ENCODE results near the gene STAC2. TPM values are rescaled to one million over a fixed set of nuclear protein-coding genes. Genes with fewer than 3 reads are reported as not detected.

Gene STAC2
- total RNA-seq, 1 experiment from 2014 or later: 1.2 TPM

- Mint-ChIP-seq H3K4me3 (ENCODE audit: unreplicated experiment) (no peak overlapping the region), H3K9me3 (ENCODE audit: unreplicated experiment) (no peaks in the 10 kb centered on the region), H3K27ac (ENCODE audit: low read depth, unreplicated experiment) (no peak overlapping the region), H3K36me3 (ENCODE audit: insufficient read depth, unreplicated experiment) (peaks cover 43% of the 10 kb centered on the region), H3K27me3 (ENCODE audit: insufficient read depth, unreplicated experiment) (no peaks in the 10 kb centered on the region), H3K4me1 (ENCODE audit: insufficient read depth, unreplicated experiment) (peaks cover 1% of the 10 kb centered on the region)
- POLR2A ChIA-PET: interaction anchor here (1.1 kb wide), 1 partner anchor 16 kb away, joined by 5 read pairs; the partner anchor contains the start of gene RPL19
- BruUV-seq (replicated peaks): no TSS peak
- TF ChIP-seq, protein P1, sequence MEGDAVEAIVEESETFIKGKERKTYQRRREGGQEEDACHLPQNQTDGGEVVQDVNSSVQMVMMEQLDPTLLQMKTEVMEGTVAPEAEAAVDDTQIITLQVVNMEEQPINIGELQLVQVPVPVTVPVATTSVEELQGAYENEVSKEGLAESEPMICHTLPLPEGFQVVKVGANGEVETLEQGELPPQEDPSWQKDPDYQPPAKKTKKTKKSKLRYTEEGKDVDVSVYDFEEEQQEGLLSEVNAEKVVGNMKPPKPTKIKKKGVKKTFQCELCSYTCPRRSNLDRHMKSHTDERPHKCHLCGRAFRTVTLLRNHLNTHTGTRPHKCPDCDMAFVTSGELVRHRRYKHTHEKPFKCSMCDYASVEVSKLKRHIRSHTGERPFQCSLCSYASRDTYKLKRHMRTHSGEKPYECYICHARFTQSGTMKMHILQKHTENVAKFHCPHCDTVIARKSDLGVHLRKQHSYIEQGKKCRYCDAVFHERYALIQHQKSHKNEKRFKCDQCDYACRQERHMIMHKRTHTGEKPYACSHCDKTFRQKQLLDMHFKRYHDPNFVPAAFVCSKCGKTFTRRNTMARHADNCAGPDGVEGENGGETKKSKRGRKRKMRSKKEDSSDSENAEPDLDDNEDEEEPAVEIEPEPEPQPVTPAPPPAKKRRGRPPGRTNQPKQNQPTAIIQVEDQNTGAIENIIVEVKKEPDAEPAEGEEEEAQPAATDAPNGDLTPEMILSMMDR (IDR thresholded peaks at IDR 0.05; ENCODE audit: unreplicated experiment): no peak
- CTCF ChIA-PET: interaction anchor here (0.5 to 0.7 kb wide), 5 partner anchors 19 to 131 kb away, joined by 3 to 5 read pairs (median 3); no protein-coding TSS in a partner anchor
- intact Hi-C loops (cut with micrococcal nuclease): no loop called here
- DNase-seq (ENCODE audit: unreplicated experiment): no peak
These were observed 42.0 kb downstream of the STAC2 start for GRCh38 chr17:39183720-39184119.

DNA sequence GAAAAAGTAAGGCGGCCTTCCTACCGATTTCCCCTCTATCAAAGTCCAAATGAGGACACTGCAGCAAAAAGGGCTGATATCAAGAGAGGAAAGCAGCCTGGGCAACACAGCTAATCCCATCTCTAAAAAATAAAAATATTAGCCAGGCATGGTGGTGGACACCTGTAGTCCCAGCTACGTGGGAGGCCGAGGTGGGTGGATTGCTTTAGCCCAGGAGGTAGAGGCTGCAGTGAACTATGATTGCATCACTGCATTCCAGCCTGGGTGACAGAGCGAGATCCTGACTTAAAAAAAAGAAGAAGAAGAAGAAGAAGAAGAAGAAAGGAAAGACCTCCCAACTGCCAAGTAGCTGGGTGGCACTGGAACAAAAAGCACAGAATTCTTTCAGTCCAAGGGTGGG lies 42.7 kb downstream of the STAC2 start:
- DNase-seq (ENCODE audit: unreplicated experiment): no peak
- Mint-ChIP-seq H3K27ac (ENCODE audit: low read depth, unreplicated experiment) (no peak overlapping the region), H3K4me3 (ENCODE audit: unreplicated experiment) (no peak overlapping the region), H3K4me1 (ENCODE audit: insufficient read depth, unreplicated experiment) (peaks cover 6% of the 10 kb centered on the region), H3K27me3 (ENCODE audit: insufficient read depth, unreplicated experiment) (no peaks in the 10 kb centered on the region), H3K9me3 (ENCODE audit: unreplicated experiment) (no peaks in the 10 kb centered on the region), H3K36me3 (ENCODE audit: insufficient read depth, unreplicated experiment) (peaks cover 43% of the 10 kb centered on the region)
- no TSS peak for BruUV-seq (replicated peaks)
- intact Hi-C loops (cut with micrococcal nuclease): no loop called here
- TF ChIP-seq, protein P1 (IDR thresholded peaks at IDR 0.05; ENCODE audit: unreplicated experiment): no peak
- POLR2A ChIA-PET: interaction anchor here (1.1 kb wide), 1 partner anchor 17 kb away, joined by 5 read pairs; the partner anchor contains the start of gene RPL19
- CTCF ChIA-PET: interaction anchor here (0.6 to 1.1 kb wide), 4 partner anchors 16 to 199 kb away, joined by 3 to 5 read pairs (median 3); no protein-coding TSS in a partner anchor

- H3K9me3 Mint-ChIP-seq (ENCODE audit: unreplicated experiment): no peaks in the 10 kb centered on the region
- intact Hi-C loops (cut with micrococcal nuclease): no loop called here
- peaks cover 43% of the 10 kb centered on the region for H3K36me3 Mint-ChIP-seq (ENCODE audit: insufficient read depth, unreplicated experiment)
- no peaks in the 10 kb centered on the region for H3K27me3 Mint-ChIP-seq (ENCODE audit: insufficient read depth, unreplicated experiment)
- peaks cover 6% of the 10 kb centered on the region for H3K4me1 Mint-ChIP-seq (ENCODE audit: insufficient read depth, unreplicated experiment)
- ChIA-PET CTCF (interaction anchor here (0.8 to 1.4 kb wide), 2 partner anchors 28 to 198 kb away, joined by 3 read pairs; no protein-coding TSS in a partner anchor), POLR2A (no interaction called here)
- no peak overlapping the region for H3K4me3 Mint-ChIP-seq (ENCODE audit: unreplicated experiment)
- no peak overlapping the region for H3K27ac Mint-ChIP-seq (ENCODE audit: low read depth, unreplicated experiment)
- DNase-seq (ENCODE audit: unreplicated experiment): no peak
- TF ChIP-seq, protein P1 (IDR thresholded peaks at IDR 0.05; ENCODE audit: unreplicated experiment): no peak
- BruUV-seq (replicated peaks): no TSS peak
These were observed 44.4 kb downstream of the STAC2 start for GRCh38 chr17:39181303-39181702.

- DNase-seq (ENCODE audit: unreplicated experiment): peak; percentile 61
- CTCF ChIA-PET: interaction anchor here (0.8 to 6.6 kb wide), 4 partner anchors 14 to 35 kb away, joined by 3 to 44 read pairs (median 4); partner anchors contain the start of gene ARL5C
- no peaks in the 10 kb centered on the region for H3K9me3 Mint-ChIP-seq (ENCODE audit: unreplicated experiment)
- peaks cover 34% of the 10 kb centered on the region for H3K36me3 Mint-ChIP-seq (ENCODE audit: insufficient read depth, unreplicated experiment)
- TF ChIP-seq, protein P1 (IDR thresholded peaks at IDR 0.05; ENCODE audit: unreplicated experiment): no peak
- H3K4me3 Mint-ChIP-seq (ENCODE audit: unreplicated experiment): no peak overlapping the region
- POLR2A ChIA-PET: interaction anchor here (1.0 to 2.9 kb wide), 2 partner anchors 11 to 21 kb away, joined by 3 to 8 read pairs; partner anchors contain the start of gene RPL19
- BruUV-seq (replicated peaks): no TSS peak
- peak overlapping the region; percentile 71 for H3K27ac Mint-ChIP-seq (ENCODE audit: low read depth, unreplicated experiment)
- intact Hi-C loops (cut with micrococcal nuclease): no loop called here
- H3K27me3 Mint-ChIP-seq (ENCODE audit: insufficient read depth, unreplicated experiment): no peaks in the 10 kb centered on the region
- peaks cover 6% of the 10 kb centered on the region for H3K4me1 Mint-ChIP-seq (ENCODE audit: insufficient read depth, unreplicated experiment)
These were observed 47.2 kb downstream of the STAC2 start for GRCh38 chr17:39178536-39178935.

Measured in MCF 10A (cell line).